A673 (cell line): ENCODE results near the gene FBXW4. TPM values are rescaled to one million over a fixed set of nuclear protein-coding genes. Genes with fewer than 3 reads are reported as not detected.

Source experiments
- BruUV-seq: library from RNA; stranded (reverse); fragments of 400-500 nt; replicated peaks from 2 replicates; lab custom pipeline; 2021; lab: Mats Ljungman, UMichigan
- CTCF ChIA-PET: fragments of 300-600 bp; sonication (Branson Sonifier 250); formaldehyde crosslinking; loops from one replicate; lab custom pipeline; 2022; ENCODE audit warnings: antibody characterized with exemption; lab: Charles Lee
- POLR2A ChIA-PET: fragments of 300-600 bp; sonication (Branson Sonifier 250); formaldehyde crosslinking; loops from one replicate; lab custom pipeline; 2022; ENCODE audit warnings: antibody characterized with exemption; ENCODE audit not compliant: low non-redundant PET; lab: Charles Lee
- DNase-seq: peaks from one replicate; pipeline ENCODE4 v3.0.0-alpha.2; 2015; ENCODE audit warnings: low spot score
- H3K27ac ChIP-seq: fragments of 200-600 bp; sonication (generic); 2 replicates; pipeline ENCODE4 v1.5.1; 2016; ENCODE audit warnings: mixed run types, low read depth, mild to moderate bottlenecking, mixed read lengths, antibody characterized with exemption, low read length; ENCODE audit not compliant: poor library complexity, severe bottlenecking
- H3K27me3 ChIP-seq: fragments of 200-600 bp; sonication (generic); replicated peaks from 2 replicates; pipeline ENCODE4 v1.6.1; 2017; ENCODE audit warnings: mixed run types, low read depth, mild to moderate bottlenecking, mixed read lengths, antibody characterized with exemption, low read length; ENCODE audit not compliant: insufficient read depth, poor library complexity
- H3K36me3 ChIP-seq: fragments of 200-600 bp; sonication (generic); 2 replicates; pipeline ENCODE4 v1.6.1; 2016; ENCODE audit warnings: mixed run types, mild to moderate bottlenecking, mixed read lengths, antibody characterized with exemption, low read length; ENCODE audit not compliant: insufficient read depth, poor library complexity, severe bottlenecking
- H3K4me1 ChIP-seq: fragments of 200-600 bp; sonication (generic); 2 replicates; pipeline ENCODE4 v1.6.1; 2017; ENCODE audit warnings: mixed run types, mild to moderate bottlenecking, mixed read lengths, antibody characterized with exemption, low read length; ENCODE audit not compliant: insufficient read depth, poor library complexity, severe bottlenecking
- H3K4me3 ChIP-seq: fragments of 200-600 bp; sonication (generic); 2 replicates; pipeline ENCODE4 v1.5.1; 2016; ENCODE audit warnings: low read depth, mixed run types, mild to moderate bottlenecking, mixed read lengths, low read length; ENCODE audit not compliant: poor library complexity, severe bottlenecking
- H3K9me3 ChIP-seq: fragments of 200-600 bp; sonication (generic); 2 replicates; pipeline ENCODE4 v1.6.1; 2016; ENCODE audit warnings: mixed run types, low read depth, mild to moderate bottlenecking, mixed read lengths, antibody characterized with exemption, low read length; ENCODE audit not compliant: poor library complexity, severe bottlenecking
- EZH2 ChIP-seq: fragments of 200-600 bp; sonication (generic); IDR thresholded peaks from 2 replicates; pipeline ENCODE4 v1.6.1; 2017; ENCODE audit warnings: borderline replicate concordance, low read depth, mild to moderate bottlenecking, mixed read lengths, antibody characterized with exemption, low read length; ENCODE audit not compliant: poor library complexity, severe bottlenecking
- intact Hi-C: fragments of 100-400 bp; cut with micrococcal nuclease; formaldehyde crosslinking; loops from one replicate; pipeline ENCODE4 v1.10.0; 2022; ENCODE audit not compliant: unreplicated experiment
- total RNA-seq: library from RNA; stranded (reverse); gene quantifications from 2 replicates; pipeline ENCODE4 v1.2.3, GENCODE V29; 2021
- TF ChIP-seq, protein P1 (sequence below): fragments of 300-800, 200-600 bp; sonication (generic); conservative IDR thresholded peaks from 2 replicates; pipeline ENCODE4 v1.5.1; 2017; ENCODE audit warnings: low read depth, mild to moderate bottlenecking, antibody characterized with exemption, low read length, moderate library complexity, mixed read lengths

FBXW4 gene
- total RNA-seq, 1 experiment from 2014 or later: 19.5 TPM

GRCh38 chr10:101568054-101568745 is 126.8 kb downstream of the FBXW4 start:
- no TSS peak for BruUV-seq
- POLR2A ChIA-PET: no interaction called here

GRCh38 chr10:101567165-101568006 is 127.6 kb downstream of the FBXW4 start:
- Histone ChIP-seq H3K36me3 (no peaks in the 10 kb centered on the region), H3K9me3 (no peaks in the 10 kb centered on the region), H3K4me1 (peaks cover 15% of the 10 kb centered on the region), H3K4me3 (no peak overlapping the region), H3K27ac (no peak overlapping the region), H3K27me3 (peaks cover 6% of the 10 kb centered on the region)
- ChIA-PET CTCF (no interaction called here), POLR2A (no interaction called here)
- BruUV-seq: no TSS peak
- DNase-seq: no peak
- intact Hi-C loops: no loop called here
- TF ChIP-seq, protein P1, sequence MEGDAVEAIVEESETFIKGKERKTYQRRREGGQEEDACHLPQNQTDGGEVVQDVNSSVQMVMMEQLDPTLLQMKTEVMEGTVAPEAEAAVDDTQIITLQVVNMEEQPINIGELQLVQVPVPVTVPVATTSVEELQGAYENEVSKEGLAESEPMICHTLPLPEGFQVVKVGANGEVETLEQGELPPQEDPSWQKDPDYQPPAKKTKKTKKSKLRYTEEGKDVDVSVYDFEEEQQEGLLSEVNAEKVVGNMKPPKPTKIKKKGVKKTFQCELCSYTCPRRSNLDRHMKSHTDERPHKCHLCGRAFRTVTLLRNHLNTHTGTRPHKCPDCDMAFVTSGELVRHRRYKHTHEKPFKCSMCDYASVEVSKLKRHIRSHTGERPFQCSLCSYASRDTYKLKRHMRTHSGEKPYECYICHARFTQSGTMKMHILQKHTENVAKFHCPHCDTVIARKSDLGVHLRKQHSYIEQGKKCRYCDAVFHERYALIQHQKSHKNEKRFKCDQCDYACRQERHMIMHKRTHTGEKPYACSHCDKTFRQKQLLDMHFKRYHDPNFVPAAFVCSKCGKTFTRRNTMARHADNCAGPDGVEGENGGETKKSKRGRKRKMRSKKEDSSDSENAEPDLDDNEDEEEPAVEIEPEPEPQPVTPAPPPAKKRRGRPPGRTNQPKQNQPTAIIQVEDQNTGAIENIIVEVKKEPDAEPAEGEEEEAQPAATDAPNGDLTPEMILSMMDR: no peak
- TF ChIP-seq EZH2: no peak

More at GRCh38 chr10:101568054-101568745, 126.8 kb downstream of the FBXW4 start:
- Histone ChIP-seq H3K27me3 (peaks cover 6% of the 10 kb centered on the region), H3K4me1 (peaks cover 15% of the 10 kb centered on the region), H3K4me3 (no peak overlapping the region), H3K9me3 (peaks cover 7% of the 10 kb centered on the region), H3K27ac (no peak overlapping the region), H3K36me3 (no peaks in the 10 kb centered on the region)
- CTCF ChIA-PET: interaction anchor here (0.6 kb wide), 1 partner anchor 47 kb away, joined by 5 read pairs; no protein-coding TSS in a partner anchor
- no peak for TF ChIP-seq EZH2
- TF ChIP-seq, protein P1: no peak
- intact Hi-C loops: no loop called here
- DNase-seq: no peak

- ChIA-PET POLR2A (no interaction called here), CTCF (no interaction called here)
- no peak overlapping the region for H3K27ac ChIP-seq
- intact Hi-C loops: no loop called here
- no peak overlapping the region for H3K4me3 ChIP-seq
- no peaks in the 10 kb centered on the region for H3K36me3 ChIP-seq
- no peak for TF ChIP-seq EZH2
- TF ChIP-seq, protein P1: no peak
- BruUV-seq: no TSS peak
- peak; percentile 39 for DNase-seq
- peaks cover 6% of the 10 kb centered on the region for H3K27me3 ChIP-seq
- H3K9me3 ChIP-seq: no peaks in the 10 kb centered on the region
- H3K4me1 ChIP-seq: peaks cover 15% of the 10 kb centered on the region
Measured at GRCh38 chr10:101566333-101567164, 128.4 kb downstream of the FBXW4 start.
